ENCODE measurements around the gene SCUBE1.

- TF ChIP-seq EZH2 (IDR thresholded peaks at IDR 0.05; ENCODE audit: insufficient read depth, poor library complexity, severe bottlenecking) (no peak), EZH2phosphoT487 (IDR thresholded peaks at IDR 0.05; ENCODE audit: insufficient read depth, low read depth) (no peak)
These were observed 11.5 kb downstream of the SCUBE1 start for GRCh38 chr22:43331698-43332097.

Data from GM23248 (cell line).